OCI-LY1 (cell line): ENCODE data around the gene MVB12B.

ENCODE experiments used
- H2AFZ ChIP-seq: fragments of 200-600 bp; sonication (generic), shearing (Covaris generic); 2 replicates; pipeline ENCODE4 v1.6.0; 2014; ENCODE audit warnings: antibody characterized with exemption, mild to moderate bottlenecking, low read length
- H3F3A ChIP-seq: fragments of 200-600 bp; sonication (generic), shearing (Covaris generic); 2 replicates; pipeline ENCODE4 v1.6.0; 2014; ENCODE audit warnings: mild to moderate bottlenecking, antibody characterized with exemption, low read length, moderate library complexity; ENCODE audit not compliant: insufficient read depth
- H3K27ac ChIP-seq: fragments of 200-600 bp; sonication (generic); 2 replicates; pipeline ENCODE4 v1.5.1; 2014; ENCODE audit warnings: low read length, mixed run types, mild to moderate bottlenecking, low read depth; ENCODE audit not compliant: poor library complexity, severe bottlenecking
- H3K27me3 ChIP-seq: fragments of 200-600 bp; sonication (generic); 2 replicates; pipeline ENCODE4 v1.6.0; 2014; ENCODE audit warnings: antibody characterized with exemption, mild to moderate bottlenecking, low read length, moderate library complexity; ENCODE audit not compliant: insufficient read depth
- H3K36me3 ChIP-seq: fragments of 200-600 bp; sonication (generic); 2 replicates; pipeline ENCODE4 v1.6.1; 2014; ENCODE audit warnings: mild to moderate bottlenecking, antibody characterized with exemption, low read length, moderate library complexity, mixed read lengths; ENCODE audit not compliant: insufficient read depth
- H3K4me1 ChIP-seq: fragments of 200-600 bp; sonication (generic); 2 replicates; pipeline ENCODE4 v1.5.1; 2014; ENCODE audit warnings: mild to moderate bottlenecking, low read length, moderate library complexity; ENCODE audit not compliant: insufficient read depth, severe bottlenecking
- H3K4me2 ChIP-seq: fragments of 200-600 bp; sonication (generic), shearing (Covaris generic); 2 replicates; pipeline ENCODE4 v1.6.1; 2014; ENCODE audit warnings: low read length
- H3K4me3 ChIP-seq: fragments of 200-600 bp; sonication (generic); 2 replicates; pipeline ENCODE4 v1.5.1; 2014; ENCODE audit warnings: low read length, low read depth, mild to moderate bottlenecking, mixed read lengths; ENCODE audit not compliant: poor library complexity, severe bottlenecking
- H3K79me2 ChIP-seq: fragments of 200-600 bp; shearing (Covaris generic); 2 replicates; pipeline ENCODE4 v1.6.1; 2016; ENCODE audit warnings: mixed run types, low read length, mixed read lengths; ENCODE audit not compliant: insufficient read depth
- H3K9ac ChIP-seq: fragments of 200-600 bp; sonication (generic), shearing (Covaris generic); 2 replicates; pipeline ENCODE4 v1.6.1; 2014; ENCODE audit warnings: mild to moderate bottlenecking, low read length, mixed read lengths
- H3K9me2 ChIP-seq: fragments of 200-600 bp; sonication (generic), shearing (Covaris generic); 2 replicates; pipeline ENCODE4 v1.6.1; 2014; ENCODE audit warnings: low read depth, mild to moderate bottlenecking, low read length, mixed read lengths
- H3K9me3 ChIP-seq: fragments of 200-600 bp; shearing (Covaris generic); 2 replicates; pipeline ENCODE4 v1.6.1; 2014; ENCODE audit warnings: low read length, mixed read lengths
- H4K20me1 ChIP-seq: fragments of 200-600 bp; sonication (generic), shearing (Covaris generic); 2 replicates; pipeline ENCODE4 v1.6.0; 2016; ENCODE audit warnings: mild to moderate bottlenecking, low read length; ENCODE audit not compliant: insufficient read depth
- CTCF ChIP-seq: fragments of 200-600 bp; sonication (generic), shearing (Covaris generic); IDR thresholded peaks from 2 replicates; pipeline ENCODE4 v1.5.1; 2017; ENCODE audit warnings: mild to moderate bottlenecking, antibody characterized with exemption, low read length, moderate library complexity, mixed read lengths
- EZH2 ChIP-seq: fragments of 200-600 bp; sonication (generic), shearing (Covaris generic); IDR thresholded peaks from 2 replicates; pipeline ENCODE4 v1.8.0; 2017; ENCODE audit warnings: borderline replicate concordance, mixed run types, mild to moderate bottlenecking, antibody characterized with exemption, low read length, moderate library complexity, mixed read lengths

Gene MVB12B

GRCh38 chr9:126337729-126338372 is 11.2 kb downstream of the MVB12B start:
- TF ChIP-seq EZH2, result no peak
- no peak for TF ChIP-seq CTCF
- no peaks in the 10 kb centered on the region for H3K9me2 ChIP-seq
- H3K79me2 ChIP-seq, result no peaks in the 10 kb centered on the region
- no peaks in the 10 kb centered on the region for H3K36me3 ChIP-seq
- no peak overlapping the region for H3K9ac ChIP-seq
- H3K27me3 ChIP-seq, result no peaks in the 10 kb centered on the region; the same call in 1 of the 2 replicates
- H3K27ac ChIP-seq, result no peak overlapping the region
- H3F3A ChIP-seq, result no peaks in the 10 kb centered on the region
- no peaks in the 10 kb centered on the region for H4K20me1 ChIP-seq
- H2AFZ ChIP-seq, result no peak overlapping the region
- H3K4me1 ChIP-seq, result no peaks in the 10 kb centered on the region
- H3K4me2 ChIP-seq, result no peak overlapping the region
- no peak overlapping the region for H3K4me3 ChIP-seq
- no peaks in the 10 kb centered on the region for H3K9me3 ChIP-seq

GRCh38 chr9:126338945-126339344 is 12.3 kb downstream of the MVB12B start:
- Histone ChIP-seq H2AFZ (no peak overlapping the region), H3K4me1 (no peaks in the 10 kb centered on the region), H3K9me3 (no peaks in the 10 kb centered on the region), H3F3A (no peaks in the 10 kb centered on the region), H3K79me2 (no peaks in the 10 kb centered on the region), H3K9ac (no peak overlapping the region), H3K36me3 (no peaks in the 10 kb centered on the region), H3K4me2 (no peak overlapping the region), H3K4me3 (no peak overlapping the region), H3K27me3 (no peaks in the 10 kb centered on the region; the same call in 1 of the 2 replicates), H4K20me1 (no peaks in the 10 kb centered on the region), H3K27ac (no peak overlapping the region), H3K9me2 (no peaks in the 10 kb centered on the region)
- TF ChIP-seq EZH2 (no peak), CTCF (no peak)

GRCh38 chr9:126341426-126341825 is 14.8 kb downstream of the MVB12B start:
- no peak for TF ChIP-seq CTCF
- no peak for TF ChIP-seq EZH2
- no peaks in the 10 kb centered on the region for H3K79me2 ChIP-seq
- no peak overlapping the region for H3K4me3 ChIP-seq
- no peak overlapping the region for H3K9ac ChIP-seq
- no peaks in the 10 kb centered on the region for H3F3A ChIP-seq
- no peaks in the 10 kb centered on the region; the same call in 1 of the 2 replicates for H3K27me3 ChIP-seq
- no peak overlapping the region for H3K4me2 ChIP-seq
- H3K36me3 ChIP-seq, result no peaks in the 10 kb centered on the region
- H3K4me1 ChIP-seq, result no peaks in the 10 kb centered on the region
- no peaks in the 10 kb centered on the region for H3K9me2 ChIP-seq
- H2AFZ ChIP-seq, result no peak overlapping the region
- H4K20me1 ChIP-seq, result no peaks in the 10 kb centered on the region
- no peaks in the 10 kb centered on the region for H3K9me3 ChIP-seq
- H3K27ac ChIP-seq, result no peak overlapping the region
